Activated T-cell treated with anti-CD3 and anti-CD28 coated beads for 1 hour (primary cell): ENCODE measurements around the gene CPSF7.
"Not testable (repeated sequence)": the region's sequence is repeated elsewhere in the genome, so short reads cannot be mapped to it uniquely, and the experiment has no call there.

ENCODE experiments used
- DNase-seq: peaks from one replicate; pipeline ENCODE4 v3.0.0-alpha.2; 2020; ENCODE audit warnings: low read depth

The CPSF7 gene, protein sequence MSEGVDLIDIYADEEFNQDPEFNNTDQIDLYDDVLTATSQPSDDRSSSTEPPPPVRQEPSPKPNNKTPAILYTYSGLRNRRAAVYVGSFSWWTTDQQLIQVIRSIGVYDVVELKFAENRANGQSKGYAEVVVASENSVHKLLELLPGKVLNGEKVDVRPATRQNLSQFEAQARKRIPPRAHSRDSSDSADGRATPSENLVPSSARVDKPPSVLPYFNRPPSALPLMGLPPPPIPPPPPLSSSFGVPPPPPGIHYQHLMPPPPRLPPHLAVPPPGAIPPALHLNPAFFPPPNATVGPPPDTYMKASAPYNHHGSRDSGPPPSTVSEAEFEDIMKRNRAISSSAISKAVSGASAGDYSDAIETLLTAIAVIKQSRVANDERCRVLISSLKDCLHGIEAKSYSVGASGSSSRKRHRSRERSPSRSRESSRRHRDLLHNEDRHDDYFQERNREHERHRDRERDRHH

DNA sequence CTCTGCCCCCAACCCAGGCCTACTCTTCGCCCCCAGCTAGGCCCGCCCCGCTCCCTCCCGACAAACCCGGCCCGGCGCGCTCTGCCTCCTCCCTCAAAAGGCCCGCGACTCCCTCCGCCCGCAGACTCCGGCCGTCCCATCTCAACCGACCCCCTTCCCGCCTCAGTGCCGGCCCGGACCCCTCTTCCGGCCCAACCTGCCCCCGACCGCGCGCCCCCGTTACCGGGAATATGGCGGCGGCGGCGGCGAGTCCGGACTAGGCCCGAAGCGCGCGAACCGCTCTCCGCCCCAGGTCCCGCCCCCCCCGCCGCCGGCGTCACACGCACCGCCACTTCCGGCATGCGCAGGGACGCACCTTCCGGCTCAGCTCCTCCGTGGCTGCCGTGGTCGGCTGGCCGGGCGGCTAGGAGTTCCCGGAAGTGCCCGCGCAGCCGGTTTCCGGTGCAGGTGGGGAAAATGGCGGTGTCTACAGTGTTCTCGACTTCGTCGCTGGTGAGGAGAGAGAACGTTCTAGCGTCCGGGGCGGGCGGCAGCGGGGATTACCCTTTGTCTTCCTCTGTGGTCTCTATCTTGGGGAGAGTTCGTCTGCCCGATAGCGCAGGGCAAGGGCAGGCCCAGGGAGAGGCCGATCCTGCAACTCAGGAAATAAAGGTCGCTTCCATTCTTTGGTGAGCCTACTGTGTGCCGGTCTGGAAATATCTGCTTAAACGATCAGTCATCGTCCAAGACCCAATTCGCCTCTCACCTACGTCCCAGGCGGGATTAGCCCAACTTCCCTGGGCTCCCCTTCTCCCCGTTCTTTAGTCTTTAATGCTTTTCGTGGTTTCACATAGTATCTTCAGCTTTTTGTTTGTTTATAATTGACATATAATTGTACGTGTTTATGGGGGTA is at the start of gene CPSF7, which contains the start of gene SDHAF2:
Gene CPSF7 (minus strand): TSS at position 285 of the 892 bp plus-strand sequence. CDS start 740 bp downstream, outside the sequence.
Gene SDHAF2 (plus strand): TSS at position 434 of the 892 bp plus-strand sequence. CDS start 23 bp downstream, at position 457.
- DNase-seq = peak; percentile 94

DNA sequence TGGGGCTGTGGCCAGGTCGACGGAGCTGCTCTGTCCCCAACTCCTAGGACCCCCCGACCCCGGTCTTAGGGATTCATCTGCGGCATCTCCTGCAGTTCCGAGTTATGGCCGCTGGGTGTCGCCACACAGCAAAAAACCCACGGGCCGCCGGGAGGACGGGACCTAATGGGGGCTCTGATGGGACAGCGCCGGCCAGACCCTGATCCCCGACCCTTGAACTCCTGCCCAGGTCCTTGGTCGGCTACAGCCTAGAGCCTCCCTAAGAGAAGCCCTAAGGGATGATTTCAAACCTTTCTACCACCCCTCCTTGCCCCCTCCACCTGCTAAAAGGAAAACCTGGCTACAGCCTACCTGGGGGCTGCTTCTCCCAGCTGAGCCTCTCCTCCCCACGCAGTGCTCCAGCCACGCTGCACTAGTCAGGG is 48.0 kb upstream of the CPSF7 start:
- DNase-seq = peak; percentile 44

GRCh38 chr11:61477126-61477525 is 47.4 kb upstream of the CPSF7 start:
- no peak for DNase-seq

DNA sequence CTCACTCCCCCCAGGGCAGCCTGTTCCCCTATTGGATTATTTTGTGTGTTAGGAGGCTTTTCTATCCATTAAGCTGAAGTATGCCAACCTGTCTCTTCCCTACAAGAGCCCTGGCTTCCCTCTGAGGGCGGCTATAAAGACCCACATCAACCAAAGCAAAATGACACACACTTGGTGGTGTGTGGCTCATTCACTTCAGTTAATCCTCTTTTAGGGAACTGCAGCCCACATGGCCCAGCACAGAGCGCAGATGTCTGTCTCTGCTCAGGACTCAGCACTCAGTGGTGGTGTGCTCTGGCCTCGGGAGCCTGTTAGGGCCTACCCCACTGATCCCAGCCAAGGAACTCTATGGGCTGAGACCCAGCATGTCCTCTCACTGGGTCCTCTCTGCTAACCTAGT is 46.6 kb upstream of the CPSF7 start:
- DNase-seq = no peak

DNA sequence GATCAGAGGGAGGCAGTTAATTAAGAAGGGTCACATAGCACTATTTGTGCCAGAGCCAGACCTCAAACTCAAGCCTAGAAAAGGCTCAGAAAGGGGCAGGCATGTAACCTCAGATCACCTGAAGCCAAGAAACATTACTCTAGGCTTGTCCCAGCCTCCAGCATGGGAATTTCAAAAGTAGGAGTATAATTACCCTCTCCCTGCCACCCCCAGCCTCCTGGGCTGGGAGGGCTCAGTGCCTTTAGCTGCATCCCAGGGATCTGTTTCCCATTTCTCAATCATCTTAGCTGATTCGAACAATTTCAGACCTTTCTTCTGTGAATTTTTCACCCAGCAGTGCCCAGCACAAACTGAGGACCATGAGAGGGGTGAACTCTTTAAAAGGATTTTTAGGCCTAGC is 45.7 kb upstream of the CPSF7 start:
- DNase-seq = no peak

DNA sequence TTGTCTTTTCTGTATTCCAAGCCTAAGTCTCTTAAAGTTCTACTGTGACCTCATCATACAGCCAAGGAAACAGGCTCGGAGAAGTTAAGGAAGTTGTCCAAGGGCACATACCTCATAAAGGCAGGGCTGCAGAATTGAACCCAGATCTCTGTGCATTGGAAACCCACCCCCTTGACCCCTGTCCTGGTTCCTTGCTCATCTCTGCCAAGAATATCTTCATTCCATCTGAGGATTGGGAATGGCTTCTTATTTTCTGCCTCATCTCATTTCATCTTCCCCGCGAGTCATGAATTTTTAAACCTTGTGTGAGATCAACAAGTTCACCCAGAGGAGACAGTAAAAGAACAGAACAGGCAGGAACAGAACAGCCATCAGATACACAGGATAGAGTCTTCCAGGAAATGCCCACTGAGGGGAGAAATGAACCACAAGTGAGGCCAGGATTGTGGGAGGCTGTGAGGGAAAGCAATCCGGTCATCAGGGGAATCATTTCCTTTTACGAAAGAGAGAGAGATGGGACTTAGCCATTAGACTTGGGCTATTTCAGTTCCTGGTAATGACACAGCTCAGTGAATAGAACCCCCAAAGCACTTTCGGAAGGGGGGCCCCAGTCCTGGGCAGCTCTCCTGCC is 44.4 kb upstream of the CPSF7 start:
- no peak for DNase-seq

DNA sequence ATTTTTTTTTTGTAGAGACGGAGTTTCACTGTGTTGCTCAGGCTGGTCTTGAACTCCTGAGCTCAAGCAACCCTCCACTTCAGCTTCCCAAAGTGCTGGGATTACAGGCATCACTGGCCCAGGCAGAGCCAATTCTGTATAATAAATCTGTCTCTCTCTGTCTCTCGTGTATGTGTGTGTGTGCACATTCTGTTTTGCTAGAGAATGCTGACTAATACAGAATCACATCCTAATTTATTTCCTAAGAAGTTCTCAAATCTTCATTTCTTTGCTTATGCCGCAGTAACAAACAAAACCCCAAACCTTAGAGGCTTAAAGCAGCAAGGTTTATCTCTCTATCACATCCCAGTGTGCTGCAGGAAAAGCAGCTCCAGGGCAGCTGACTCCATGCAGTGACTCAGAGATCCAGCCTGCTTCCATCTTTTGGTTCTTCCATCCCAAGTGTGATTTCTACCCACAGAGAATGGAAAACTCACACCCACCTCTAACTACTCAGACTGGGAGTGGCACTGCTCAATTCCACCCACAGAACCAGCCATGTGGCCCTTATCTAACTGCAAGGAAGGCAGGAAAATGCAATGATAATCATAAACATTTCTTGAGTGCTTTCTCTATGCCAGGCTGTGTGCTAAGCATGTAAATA is 43.7 kb upstream of the CPSF7 start:
- DNase-seq = no peak

DNA sequence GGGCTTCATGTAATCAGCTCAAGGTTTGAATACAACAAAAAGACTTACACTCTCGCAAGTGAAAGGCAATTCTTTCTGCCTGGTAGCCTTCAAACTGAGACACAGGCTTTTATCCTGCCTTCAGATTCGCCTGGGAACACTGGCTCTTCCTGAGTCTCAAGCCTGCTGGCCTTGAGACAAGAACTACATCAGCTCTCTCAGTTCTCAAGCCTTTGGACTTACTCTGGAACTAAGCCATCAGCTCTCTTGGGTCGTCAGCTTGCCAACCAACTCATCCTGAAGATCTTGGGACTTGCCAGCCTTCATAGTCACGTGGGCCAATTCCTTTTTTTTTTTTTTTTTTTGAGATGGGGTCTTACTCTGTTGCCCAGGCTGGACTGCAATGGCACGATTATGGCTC is 43.1 kb upstream of the CPSF7 start:
- no peak for DNase-seq

GRCh38 chr11:61472282-61472681 is 42.5 kb upstream of the CPSF7 start:
- DNase-seq = no peak

- no peak for DNase-seq
Observed at GRCh38 chr11:61468002-61468401, 38.2 kb upstream of the CPSF7 start.

- DNase-seq = not testable (repeated sequence)
Observed at GRCh38 chr11:61467602-61468001, 37.8 kb upstream of the CPSF7 start.

- DNase-seq = no peak
Observed at GRCh38 chr11:61460986-61461385, 31.2 kb upstream of the CPSF7 start.

DNA sequence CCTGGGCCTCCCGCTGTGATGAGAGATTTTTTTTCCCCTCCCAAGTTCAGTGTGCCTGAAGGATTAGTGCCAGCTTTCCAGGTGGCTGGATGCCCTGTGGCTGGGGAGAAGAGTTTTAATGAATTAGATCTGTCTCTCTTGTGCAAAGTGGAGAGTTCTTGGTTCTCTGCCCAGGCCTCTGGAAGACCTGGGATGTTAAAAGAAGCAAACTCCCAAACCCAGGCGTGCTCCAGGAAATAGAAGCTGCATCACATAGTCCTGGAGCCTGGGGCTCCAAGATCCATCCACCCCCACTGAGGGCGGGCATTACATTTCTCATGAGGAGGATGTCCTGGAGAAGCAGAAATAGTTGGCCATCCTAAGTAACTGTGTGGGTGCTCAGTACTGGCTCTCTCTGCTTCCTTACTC is 30.7 kb upstream of the CPSF7 start:
- no peak for DNase-seq

DNA sequence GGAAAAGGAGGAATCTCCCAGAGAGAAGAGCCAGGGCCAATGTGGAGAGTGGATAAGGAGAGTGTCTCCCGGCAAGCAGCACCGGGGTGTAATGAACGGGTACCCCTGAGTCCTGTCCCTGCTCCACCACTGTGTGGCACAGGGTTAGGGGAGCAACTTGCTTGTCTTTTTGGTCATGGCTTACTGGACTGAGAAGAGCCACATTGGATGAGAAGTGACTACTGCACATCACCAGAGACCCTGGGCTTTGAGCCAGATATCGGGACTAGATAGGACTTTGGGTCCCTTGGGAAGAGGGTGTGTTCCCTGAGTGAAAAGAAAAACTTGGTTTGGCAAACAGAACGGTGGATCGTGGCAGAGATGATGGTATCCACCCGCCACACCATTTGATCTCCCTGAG is 24.7 kb upstream of the CPSF7 start:
- no peak for DNase-seq

DNA sequence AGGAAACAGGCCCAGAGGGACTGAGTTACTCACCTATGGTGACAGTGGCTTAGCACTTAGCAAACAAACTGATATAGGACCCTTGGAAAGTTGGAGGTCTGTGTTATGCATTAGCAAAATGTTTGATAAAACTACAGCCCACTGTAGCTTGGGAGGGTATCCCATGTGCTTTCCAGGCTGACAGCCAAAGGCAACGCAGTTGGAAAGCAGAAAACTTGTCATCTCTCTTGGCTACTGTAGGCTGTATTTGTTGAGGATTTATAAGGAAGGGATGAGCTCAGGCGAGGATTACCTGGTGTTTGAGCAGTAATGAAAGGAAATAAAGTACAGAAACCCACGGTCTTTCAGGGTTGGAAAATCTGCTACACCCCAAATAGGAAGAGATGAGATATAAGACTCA is 23.9 kb upstream of the CPSF7 start:
- no peak for DNase-seq

DNA sequence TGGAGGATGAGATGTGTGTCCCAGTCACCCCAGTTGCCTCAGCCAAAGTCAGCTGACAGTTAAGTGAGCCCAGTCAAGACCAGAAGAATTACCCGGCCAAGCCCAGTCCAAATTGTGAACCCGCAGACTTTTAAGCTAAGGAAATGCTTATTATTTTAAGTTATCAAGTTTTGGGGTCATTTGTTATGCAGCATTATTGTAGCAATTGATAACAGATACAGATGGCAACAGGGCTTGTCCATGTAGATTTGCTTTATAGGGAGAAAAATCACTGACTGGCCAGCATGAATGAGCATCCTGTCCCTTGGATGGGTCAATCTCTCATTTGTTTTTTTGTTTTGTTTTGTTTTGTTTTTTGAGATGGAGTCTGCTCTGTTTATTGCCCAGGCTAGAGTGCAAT is 23.1 kb upstream of the CPSF7 start:
- no peak for DNase-seq

DNA sequence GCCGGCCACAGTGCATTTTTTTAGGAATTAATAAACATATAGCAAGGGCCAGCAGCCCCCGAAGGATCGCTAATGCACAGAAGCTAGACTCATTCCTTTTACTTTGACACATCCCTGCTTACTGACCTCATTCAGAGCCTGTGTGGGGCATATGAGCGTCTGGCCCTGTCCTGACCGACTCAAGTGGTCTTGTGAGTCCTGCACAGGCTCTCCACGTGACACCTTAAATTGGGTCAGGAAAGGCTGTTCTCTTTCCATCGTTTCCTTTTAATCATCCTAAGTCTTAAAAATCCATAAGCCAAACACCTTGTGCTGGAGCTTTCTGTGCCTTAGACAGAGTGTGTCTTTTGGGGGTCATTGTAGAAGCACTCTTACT is 18.8 kb upstream of the CPSF7 start:
- DNase-seq = no peak

GRCh38 chr11:61447601-61448551 is 18.1 kb upstream of the CPSF7 start:
- no peak for DNase-seq

DNA sequence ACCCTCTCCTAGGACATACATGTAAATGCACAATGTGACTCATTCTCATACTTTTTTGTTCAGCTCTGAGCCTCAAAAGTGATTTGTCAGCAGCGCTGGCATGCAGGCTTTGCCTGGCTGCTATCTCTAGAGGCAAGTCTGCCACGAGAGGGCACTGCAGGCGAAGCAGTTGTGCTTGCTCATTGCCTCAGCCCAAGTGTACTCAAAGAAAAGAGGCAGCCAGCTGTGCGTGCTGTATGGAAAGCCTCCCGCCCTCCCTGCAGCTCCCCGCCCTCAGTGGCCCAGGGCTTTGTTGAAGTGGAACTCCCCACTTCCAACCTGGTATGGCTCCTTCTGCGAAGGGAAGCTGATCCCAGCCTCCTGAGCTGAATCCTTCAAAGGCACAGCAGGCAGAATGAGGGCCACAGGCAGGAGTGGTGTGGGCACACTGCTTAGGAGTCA is 16.5 kb upstream of the CPSF7 start:
- peak; percentile 66 for DNase-seq

DNA sequence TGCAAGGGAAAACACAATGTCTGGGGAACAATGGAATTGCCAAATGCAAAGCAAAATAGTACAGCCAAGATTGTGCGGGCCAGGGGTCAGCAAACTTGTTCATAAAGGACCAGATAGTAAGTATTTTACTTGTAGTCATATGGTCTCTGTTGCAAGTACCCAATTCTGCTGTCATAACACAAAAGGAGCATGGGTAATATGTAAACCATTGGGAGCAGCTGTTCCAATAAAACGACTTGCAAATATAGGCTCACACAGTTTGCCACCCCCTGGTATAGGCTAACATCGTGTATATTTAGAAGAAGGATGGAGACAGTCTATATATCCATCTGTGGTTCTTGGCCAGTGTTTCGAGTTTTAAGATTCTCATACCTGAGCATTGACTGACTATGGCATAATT is 15.7 kb upstream of the CPSF7 start:
- no peak for DNase-seq

DNA sequence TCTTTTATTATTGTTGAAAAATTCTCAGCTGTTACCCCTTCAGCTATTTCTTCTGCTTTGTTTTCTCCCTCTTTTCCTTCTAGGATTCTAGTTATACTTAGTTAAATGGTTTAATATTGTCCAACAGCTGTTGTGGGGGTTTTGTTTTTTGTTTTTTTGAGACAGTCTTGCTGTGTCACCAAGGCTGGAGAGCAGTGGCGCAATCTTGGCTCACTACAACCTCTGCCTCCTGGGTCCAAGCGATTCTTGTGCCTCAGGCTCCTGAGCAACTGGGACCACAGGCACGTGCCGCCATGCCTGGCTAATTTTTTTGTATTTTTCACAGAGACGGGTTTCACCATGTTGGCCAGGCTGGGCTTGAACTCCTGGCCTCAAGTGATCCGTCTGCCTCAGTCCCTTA is 12.8 kb upstream of the CPSF7 start:
- no peak for DNase-seq
